Measurements from ENCODE around the gene HMGCL. TPM values are rescaled to one million over a fixed set of nuclear protein-coding genes. Genes with fewer than 3 reads are reported as not detected.

Gene HMGCL
- total RNA-seq, 2 donors from 2014 or later = 18.9 to 21.1 TPM

GRCh38 chr1:23867895-23868556, 42.8 kb upstream of the HMGCL start, which contains the start of gene FUCA1:
FUCA1 (minus strand) TSS chr1:23868290; CDS start chr1:23868286, 4 bp downstream.
- 0 to 1% methylated on average over 11 to 71 of the region's 71 CpGs for WGBS, 2 donors
- intact Hi-C loops (cut with DNase I) = no loop called here
- peak within 1 kb of the TSS; percentile 80 to 84 for H3K4me3 ChIP-seq
- TF ChIP-seq CTCF (IDR thresholded peaks at IDR 0.05) (peak; percentile 89 to 98 (median 96)), POLR2A (IDR thresholded peaks at IDR 0.05) (peak; percentile 62 to 80 (median 73))
- peaks cover 30% of the 10 kb centered on the region for H3K4me1 ChIP-seq
- ATAC-seq = peak; percentile 99
- H3K9me3 ChIP-seq = no peaks in the 10 kb centered on the region
- no peaks in the 10 kb centered on the region for H3K27me3 ChIP-seq
- H3K36me3 ChIP-seq (replicated peaks in 1 of 2; ENCODE audit: insufficient read depth in 1 of 2, low read depth in 2 of 2) = no peaks in the 10 kb centered on the region
- peak within 1 kb of the TSS; percentile 45 to 83 (median 66) for H3K27ac ChIP-seq
- peak; percentile 95 to 96 (median 96) for DNase-seq

GRCh38 chr1:23867542-23867894, 42.3 kb upstream of the HMGCL start:
- H3K27ac ChIP-seq = peak overlapping the region; percentile 45 to 83 (median 66)
- intact Hi-C loops (cut with DNase I) = no loop called here
- H3K9me3 ChIP-seq = no peaks in the 10 kb centered on the region
- TF ChIP-seq CTCF (IDR thresholded peaks at IDR 0.05) = no peak
- TF ChIP-seq POLR2A (IDR thresholded peaks at IDR 0.05) = no peak
- WGBS, 2 donors = 1 to 19% methylated on average over 2 to 17 of the region's 17 CpGs
- peaks cover 0 to under 1% of the 10 kb centered on the region in 2 donors for H3K36me3 ChIP-seq (replicated peaks in 1 of 2; ENCODE audit: insufficient read depth in 1 of 2, low read depth in 2 of 2)
- H3K4me1 ChIP-seq = peaks cover 30% of the 10 kb centered on the region
- H3K4me3 ChIP-seq = peak overlapping the region; percentile 80 to 84
- DNase-seq = no peak
- H3K27me3 ChIP-seq = no peaks in the 10 kb centered on the region
- ATAC-seq = no peak

- WGBS, 2 donors = 88 to 89% methylated on average over 4 of the region's 4 CpGs
- no peak overlapping the region for H3K4me3 ChIP-seq
- H3K27me3 ChIP-seq = no peaks in the 10 kb centered on the region
- intact Hi-C loops (cut with DNase I) = no loop called here
- H3K36me3 ChIP-seq (replicated peaks in 1 of 2; ENCODE audit: insufficient read depth in 1 of 2, low read depth in 2 of 2) = peaks cover 0 to 7% of the 10 kb centered on the region in 2 donors
- ATAC-seq (no peak), DNase-seq (peak in 3 of 4 donors; percentile 9 to 58 (median 13))
- H3K9me3 ChIP-seq = no peaks in the 10 kb centered on the region
- no peak for TF ChIP-seq CTCF (IDR thresholded peaks at IDR 0.05)
- TF ChIP-seq POLR2A (IDR thresholded peaks at IDR 0.05) = no peak
- peaks cover 30% of the 10 kb centered on the region for H3K4me1 ChIP-seq
- H3K27ac ChIP-seq = no peak overlapping the region
These were observed 40.3 kb upstream of the HMGCL start for GRCh38 chr1:23865543-23865930.

- Histone ChIP-seq H3K4me1 (peaks cover 30% of the 10 kb centered on the region), H3K36me3 (replicated peaks in 1 of 2; ENCODE audit: insufficient read depth in 1 of 2, low read depth in 2 of 2) (peaks cover 0 to 7% of the 10 kb centered on the region in 2 donors), H3K27me3 (no peaks in the 10 kb centered on the region), H3K9me3 (no peaks in the 10 kb centered on the region), H3K27ac (no peak overlapping the region), H3K4me3 (no peak overlapping the region)
- ATAC-seq (no peak), DNase-seq (no peak)
- 90 to 91% methylated on average over 13 of the region's 13 CpGs for WGBS, 2 donors
- intact Hi-C loops (cut with DNase I) = no loop called here
- no peak for TF ChIP-seq CTCF (IDR thresholded peaks at IDR 0.05)
- no peak for TF ChIP-seq POLR2A (IDR thresholded peaks at IDR 0.05)
These were observed 39.7 kb upstream of the HMGCL start for GRCh38 chr1:23864801-23865542.
